Measurements from ENCODE around the gene EIF3L.
A peak's percentile ranks its signal among the peaks of the same experiment; 100 is the strongest.

EIF3L gene

GRCh38 chr22:37896939-37897338, 47.7 kb downstream of the EIF3L start:
- Histone ChIP-seq H3K4me1 (ENCODE audit: insufficient read depth, low read length) (peaks cover 42% of the 10 kb centered on the region), H3K9me3 (ENCODE audit: control insufficient read depth, insufficient read depth, low read length) (no peaks in the 10 kb centered on the region), H3K9ac (ENCODE audit: low read depth, low read length) (no peak overlapping the region; the same call in 1 of the 2 replicates), H3K36me3 (ENCODE audit: insufficient read depth, low read length) (no peaks in the 10 kb centered on the region)

GRCh38 chr22:37897807-37898206, 48.6 kb downstream of the EIF3L start:
- H3K9me3 ChIP-seq (ENCODE audit: control insufficient read depth, insufficient read depth, low read length), result no peaks in the 10 kb centered on the region
- H3K36me3 ChIP-seq (ENCODE audit: insufficient read depth, low read length), result no peaks in the 10 kb centered on the region
- H3K9ac ChIP-seq (ENCODE audit: low read depth, low read length), result no peak overlapping the region
- peaks cover 42% of the 10 kb centered on the region for H3K4me1 ChIP-seq (ENCODE audit: insufficient read depth, low read length)

GRCh38 chr22:37898441-37899181, 49.4 kb downstream of the EIF3L start:
- H3K36me3 ChIP-seq (ENCODE audit: insufficient read depth, low read length), result no peaks in the 10 kb centered on the region
- H3K9me3 ChIP-seq (ENCODE audit: control insufficient read depth, insufficient read depth, low read length), result no peaks in the 10 kb centered on the region
- peaks cover 42% of the 10 kb centered on the region for H3K4me1 ChIP-seq (ENCODE audit: insufficient read depth, low read length)
- H3K9ac ChIP-seq (ENCODE audit: low read depth, low read length), result no peak overlapping the region

GRCh38 chr22:37904572-37905533, 55.6 kb downstream of the EIF3L start:
- H3K36me3 ChIP-seq (ENCODE audit: insufficient read depth, low read length), result no peaks in the 10 kb centered on the region
- peaks cover 15% of the 10 kb centered on the region for H3K4me1 ChIP-seq (ENCODE audit: insufficient read depth, low read length)
- peak overlapping the region; percentile 74 for H3K9ac ChIP-seq (ENCODE audit: low read depth, low read length)
- no peaks in the 10 kb centered on the region for H3K9me3 ChIP-seq (ENCODE audit: control insufficient read depth, insufficient read depth, low read length)

GRCh38 chr22:37905534-37906363, 56.5 kb downstream of the EIF3L start, which contains the start of gene MICALL1:
MICALL1 (plus strand) TSS chr22:37906297; CDS start chr22:37906423, 126 bp downstream.
- Histone ChIP-seq H3K4me1 (ENCODE audit: insufficient read depth, low read length) (peaks cover 24% of the 10 kb centered on the region), H3K36me3 (ENCODE audit: insufficient read depth, low read length) (no peaks in the 10 kb centered on the region), H3K9me3 (ENCODE audit: control insufficient read depth, insufficient read depth, low read length) (no peaks in the 10 kb centered on the region), H3K9ac (ENCODE audit: low read depth, low read length) (peak within 1 kb of the TSS; percentile 74)

- H3K9ac ChIP-seq (ENCODE audit: low read depth, low read length), result peak overlapping the region; percentile 74
- H3K9me3 ChIP-seq (ENCODE audit: control insufficient read depth, insufficient read depth, low read length), result no peaks in the 10 kb centered on the region
- H3K36me3 ChIP-seq (ENCODE audit: insufficient read depth, low read length), result no peaks in the 10 kb centered on the region
- H3K4me1 ChIP-seq (ENCODE audit: insufficient read depth, low read length), result peaks cover 30% of the 10 kb centered on the region
These were observed 57.3 kb downstream of the EIF3L start for GRCh38 chr22:37906364-37907008.

- Histone ChIP-seq H3K9ac (ENCODE audit: low read depth, low read length) (peak overlapping the region; percentile 74), H3K36me3 (ENCODE audit: insufficient read depth, low read length) (no peaks in the 10 kb centered on the region), H3K4me1 (ENCODE audit: insufficient read depth, low read length) (peaks cover 30% of the 10 kb centered on the region), H3K9me3 (ENCODE audit: control insufficient read depth, insufficient read depth, low read length) (no peaks in the 10 kb centered on the region)
These were observed 58.1 kb downstream of the EIF3L start for GRCh38 chr22:37907036-37907954.

GRCh38 chr22:37909766-37910165, 60.5 kb downstream of the EIF3L start:
- H3K36me3 ChIP-seq (ENCODE audit: insufficient read depth, low read length), result peaks cover under 1% of the 10 kb centered on the region
- no peaks in the 10 kb centered on the region for H3K9me3 ChIP-seq (ENCODE audit: control insufficient read depth, insufficient read depth, low read length)
- no peak overlapping the region for H3K9ac ChIP-seq (ENCODE audit: low read depth, low read length)
- peaks cover 26% of the 10 kb centered on the region for H3K4me1 ChIP-seq (ENCODE audit: insufficient read depth, low read length)

- peaks cover 22% of the 10 kb centered on the region for H3K4me1 ChIP-seq (ENCODE audit: insufficient read depth, low read length)
- H3K9ac ChIP-seq (ENCODE audit: low read depth, low read length), result no peak overlapping the region
- H3K36me3 ChIP-seq (ENCODE audit: insufficient read depth, low read length), result peaks cover 6% of the 10 kb centered on the region
- H3K9me3 ChIP-seq (ENCODE audit: control insufficient read depth, insufficient read depth, low read length), result no peaks in the 10 kb centered on the region
These were observed 61.9 kb downstream of the EIF3L start for GRCh38 chr22:37910890-37911672.

GRCh38 chr22:37911697-37912096, 62.5 kb downstream of the EIF3L start:
- Histone ChIP-seq H3K4me1 (ENCODE audit: insufficient read depth, low read length) (peaks cover 22% of the 10 kb centered on the region), H3K9me3 (ENCODE audit: control insufficient read depth, insufficient read depth, low read length) (no peaks in the 10 kb centered on the region), H3K9ac (ENCODE audit: low read depth, low read length) (no peak overlapping the region), H3K36me3 (ENCODE audit: insufficient read depth, low read length) (peaks cover 12% of the 10 kb centered on the region)

- Histone ChIP-seq H3K36me3 (ENCODE audit: insufficient read depth, low read length) (peaks cover 12% of the 10 kb centered on the region), H3K4me1 (ENCODE audit: insufficient read depth, low read length) (peaks cover 21% of the 10 kb centered on the region), H3K9ac (ENCODE audit: low read depth, low read length) (no peak overlapping the region), H3K9me3 (ENCODE audit: control insufficient read depth, insufficient read depth, low read length) (no peaks in the 10 kb centered on the region)
These were observed 63.0 kb downstream of the EIF3L start for GRCh38 chr22:37912171-37912570.

GRCh38 chr22:37913233-37913721, 64.1 kb downstream of the EIF3L start:
- Histone ChIP-seq H3K4me1 (ENCODE audit: insufficient read depth, low read length) (peaks cover 14% of the 10 kb centered on the region), H3K9me3 (ENCODE audit: control insufficient read depth, insufficient read depth, low read length) (no peaks in the 10 kb centered on the region), H3K36me3 (ENCODE audit: insufficient read depth, low read length) (peaks cover 19% of the 10 kb centered on the region), H3K9ac (ENCODE audit: low read depth, low read length) (no peak overlapping the region)

All from ES-I3 (cell line).